Lower leg skin (tissue), 3 donors: ENCODE measurements around the gene ZCCHC2.

ENCODE experiments used
- POLR2A ChIP-seq, 2 donors: fragments of 450-650 bp; IDR thresholded peaks; one replicate each; pipeline ENCODE4 v1.6.1; 2016 to 2017; ENCODE audit warnings: antibody characterized with exemption in 2 of 2, mild to moderate bottlenecking in 1 of 2, moderate library complexity in 1 of 2
- TF ChIP-seq, protein P1 (sequence below), 3 donors: fragments of 450-650 bp; IDR thresholded peaks; one replicate each; pipeline ENCODE4 v1.5.1; 2016; ENCODE audit warnings: antibody characterized with exemption in 3 of 3, mild to moderate bottlenecking in 3 of 3, moderate library complexity in 2 of 3

DNA sequence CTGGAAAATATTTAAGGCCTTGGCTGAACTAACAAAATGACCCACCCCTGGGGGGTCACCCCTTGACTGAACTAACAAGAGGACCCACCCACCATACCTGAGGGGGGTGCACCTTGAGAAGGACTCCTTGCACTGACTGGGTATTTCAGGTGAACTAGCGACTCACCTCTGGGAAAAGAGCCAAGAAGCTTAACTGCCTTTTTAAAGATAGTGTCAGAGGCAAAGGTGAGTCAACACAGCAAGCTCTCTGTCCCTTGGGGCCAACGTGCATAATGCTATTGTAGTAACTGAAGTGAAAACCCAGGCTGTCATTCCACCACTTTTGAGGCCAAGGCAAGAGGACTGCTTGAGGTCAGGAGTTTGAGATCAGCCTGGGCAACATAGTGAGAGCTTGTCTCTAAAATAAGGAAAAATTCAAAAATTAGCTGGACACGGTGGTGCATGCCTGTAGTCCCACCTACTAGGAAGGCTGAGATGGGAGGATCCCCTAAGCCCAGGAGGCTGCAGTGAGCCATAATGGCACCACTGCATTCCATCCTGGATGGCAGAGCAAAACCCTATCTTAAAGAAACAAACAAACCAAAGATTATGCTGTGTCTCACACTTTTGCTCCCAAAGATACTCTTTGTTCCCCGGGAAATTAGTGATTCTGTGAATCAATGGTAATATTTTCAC is 36.4 kb upstream of the ZCCHC2 start:
- TF ChIP-seq, protein P1, sequence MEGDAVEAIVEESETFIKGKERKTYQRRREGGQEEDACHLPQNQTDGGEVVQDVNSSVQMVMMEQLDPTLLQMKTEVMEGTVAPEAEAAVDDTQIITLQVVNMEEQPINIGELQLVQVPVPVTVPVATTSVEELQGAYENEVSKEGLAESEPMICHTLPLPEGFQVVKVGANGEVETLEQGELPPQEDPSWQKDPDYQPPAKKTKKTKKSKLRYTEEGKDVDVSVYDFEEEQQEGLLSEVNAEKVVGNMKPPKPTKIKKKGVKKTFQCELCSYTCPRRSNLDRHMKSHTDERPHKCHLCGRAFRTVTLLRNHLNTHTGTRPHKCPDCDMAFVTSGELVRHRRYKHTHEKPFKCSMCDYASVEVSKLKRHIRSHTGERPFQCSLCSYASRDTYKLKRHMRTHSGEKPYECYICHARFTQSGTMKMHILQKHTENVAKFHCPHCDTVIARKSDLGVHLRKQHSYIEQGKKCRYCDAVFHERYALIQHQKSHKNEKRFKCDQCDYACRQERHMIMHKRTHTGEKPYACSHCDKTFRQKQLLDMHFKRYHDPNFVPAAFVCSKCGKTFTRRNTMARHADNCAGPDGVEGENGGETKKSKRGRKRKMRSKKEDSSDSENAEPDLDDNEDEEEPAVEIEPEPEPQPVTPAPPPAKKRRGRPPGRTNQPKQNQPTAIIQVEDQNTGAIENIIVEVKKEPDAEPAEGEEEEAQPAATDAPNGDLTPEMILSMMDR (IDR thresholded peaks at IDR 0.05) = no peak
- TF ChIP-seq POLR2A (IDR thresholded peaks at IDR 0.05) = no peak
